ENCODE data around the gene FASLG.

DNA sequence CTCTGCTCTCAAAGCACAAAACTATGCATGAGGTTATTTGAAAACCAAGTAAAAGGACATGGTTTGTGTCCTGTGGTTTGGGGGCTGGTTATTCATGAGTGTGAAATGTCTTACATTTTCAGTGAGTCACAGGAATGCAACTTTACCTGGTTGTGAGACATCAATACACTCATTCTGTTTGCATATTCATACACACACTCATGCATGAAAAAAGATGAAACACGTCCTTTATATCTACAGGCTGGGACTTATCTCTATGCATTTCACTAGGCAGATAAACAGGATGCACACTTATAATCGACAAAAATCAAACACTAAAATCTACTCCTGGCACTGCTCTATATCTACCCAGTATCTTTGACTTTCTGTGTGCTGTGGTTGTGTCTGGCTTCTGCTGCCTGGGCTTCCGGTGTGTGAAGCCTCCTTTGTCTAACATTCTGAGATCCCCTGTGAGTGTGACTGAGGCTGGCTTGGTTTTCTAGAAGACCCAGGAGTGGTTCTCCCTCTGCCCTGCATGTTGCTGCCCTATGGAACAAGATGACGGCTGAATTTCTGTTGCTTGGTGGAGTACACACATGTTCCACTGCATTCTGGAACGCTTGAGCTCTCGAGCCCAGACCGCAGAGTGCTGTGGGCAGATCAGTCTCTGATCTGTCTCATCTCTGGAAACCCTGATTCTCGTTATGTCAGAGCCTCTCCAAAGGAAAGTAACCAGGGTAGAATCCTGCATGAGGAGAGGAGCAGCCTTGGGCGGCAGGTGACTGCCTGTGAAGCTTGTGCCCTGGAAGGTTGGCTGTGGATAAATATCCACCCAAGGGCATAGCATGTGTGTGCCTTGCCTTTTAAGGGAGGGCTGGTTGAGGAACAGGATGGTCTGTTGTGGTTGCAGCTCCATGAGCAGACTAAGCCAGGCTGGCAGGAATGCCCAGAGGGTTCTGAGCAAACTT is 19.7 kb upstream of the FASLG start:
- TF ChIP-seq, protein P1, sequence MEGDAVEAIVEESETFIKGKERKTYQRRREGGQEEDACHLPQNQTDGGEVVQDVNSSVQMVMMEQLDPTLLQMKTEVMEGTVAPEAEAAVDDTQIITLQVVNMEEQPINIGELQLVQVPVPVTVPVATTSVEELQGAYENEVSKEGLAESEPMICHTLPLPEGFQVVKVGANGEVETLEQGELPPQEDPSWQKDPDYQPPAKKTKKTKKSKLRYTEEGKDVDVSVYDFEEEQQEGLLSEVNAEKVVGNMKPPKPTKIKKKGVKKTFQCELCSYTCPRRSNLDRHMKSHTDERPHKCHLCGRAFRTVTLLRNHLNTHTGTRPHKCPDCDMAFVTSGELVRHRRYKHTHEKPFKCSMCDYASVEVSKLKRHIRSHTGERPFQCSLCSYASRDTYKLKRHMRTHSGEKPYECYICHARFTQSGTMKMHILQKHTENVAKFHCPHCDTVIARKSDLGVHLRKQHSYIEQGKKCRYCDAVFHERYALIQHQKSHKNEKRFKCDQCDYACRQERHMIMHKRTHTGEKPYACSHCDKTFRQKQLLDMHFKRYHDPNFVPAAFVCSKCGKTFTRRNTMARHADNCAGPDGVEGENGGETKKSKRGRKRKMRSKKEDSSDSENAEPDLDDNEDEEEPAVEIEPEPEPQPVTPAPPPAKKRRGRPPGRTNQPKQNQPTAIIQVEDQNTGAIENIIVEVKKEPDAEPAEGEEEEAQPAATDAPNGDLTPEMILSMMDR (IDR thresholded peaks at IDR 0.05; ENCODE audit: insufficient read depth, low read length), result no peak
- TF ChIP-seq POLR2AphosphoS5 (IDR thresholded peaks at IDR 0.05; ENCODE audit: low read depth) (no peak), GABPA (IDR thresholded peaks at IDR 0.05; ENCODE audit: low read depth) (no peak), SPI1 (IDR thresholded peaks at IDR 0.05; ENCODE audit: borderline replicate concordance, low read depth) (no peak)
- TF ChIP-seq, protein P2, sequence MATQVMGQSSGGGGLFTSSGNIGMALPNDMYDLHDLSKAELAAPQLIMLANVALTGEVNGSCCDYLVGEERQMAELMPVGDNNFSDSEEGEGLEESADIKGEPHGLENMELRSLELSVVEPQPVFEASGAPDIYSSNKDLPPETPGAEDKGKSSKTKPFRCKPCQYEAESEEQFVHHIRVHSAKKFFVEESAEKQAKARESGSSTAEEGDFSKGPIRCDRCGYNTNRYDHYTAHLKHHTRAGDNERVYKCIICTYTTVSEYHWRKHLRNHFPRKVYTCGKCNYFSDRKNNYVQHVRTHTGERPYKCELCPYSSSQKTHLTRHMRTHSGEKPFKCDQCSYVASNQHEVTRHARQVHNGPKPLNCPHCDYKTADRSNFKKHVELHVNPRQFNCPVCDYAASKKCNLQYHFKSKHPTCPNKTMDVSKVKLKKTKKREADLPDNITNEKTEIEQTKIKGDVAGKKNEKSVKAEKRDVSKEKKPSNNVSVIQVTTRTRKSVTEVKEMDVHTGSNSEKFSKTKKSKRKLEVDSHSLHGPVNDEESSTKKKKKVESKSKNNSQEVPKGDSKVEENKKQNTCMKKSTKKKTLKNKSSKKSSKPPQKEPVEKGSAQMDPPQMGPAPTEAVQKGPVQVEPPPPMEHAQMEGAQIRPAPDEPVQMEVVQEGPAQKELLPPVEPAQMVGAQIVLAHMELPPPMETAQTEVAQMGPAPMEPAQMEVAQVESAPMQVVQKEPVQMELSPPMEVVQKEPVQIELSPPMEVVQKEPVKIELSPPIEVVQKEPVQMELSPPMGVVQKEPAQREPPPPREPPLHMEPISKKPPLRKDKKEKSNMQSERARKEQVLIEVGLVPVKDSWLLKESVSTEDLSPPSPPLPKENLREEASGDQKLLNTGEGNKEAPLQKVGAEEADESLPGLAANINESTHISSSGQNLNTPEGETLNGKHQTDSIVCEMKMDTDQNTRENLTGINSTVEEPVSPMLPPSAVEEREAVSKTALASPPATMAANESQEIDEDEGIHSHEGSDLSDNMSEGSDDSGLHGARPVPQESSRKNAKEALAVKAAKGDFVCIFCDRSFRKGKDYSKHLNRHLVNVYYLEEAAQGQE (IDR thresholded peaks at IDR 0.05; ENCODE audit: insufficient replicate concordance, low read depth), result no peak
